Parathyroid adenoma (tissue), 2 donors: ENCODE results near the gene LXN.

Source experiments
- H2AFZ ChIP-seq: fragments of 300-600 bp; sonication (generic); one replicate; pipeline ENCODE4 v1.7.0; 2017; ENCODE audit warnings: antibody characterized with exemption, mild to moderate bottlenecking
- H3K27ac ChIP-seq: fragments of 300-600 bp; sonication (generic); one replicate; pipeline ENCODE4 v1.7.0; 2017
- H3K27me3 ChIP-seq: fragments of 300-600 bp; sonication (generic); one replicate; pipeline ENCODE4 v1.7.0; 2017; ENCODE audit warnings: low read length; ENCODE audit not compliant: control insufficient read depth, insufficient read depth
- H3K36me3 ChIP-seq: fragments of 300-600 bp; sonication (generic); one replicate; pipeline ENCODE4 v1.7.0; 2017; ENCODE audit warnings: low read length; ENCODE audit not compliant: control insufficient read depth, insufficient read depth
- H3K4me1 ChIP-seq: fragments of 300-600 bp; sonication (generic); one replicate; pipeline ENCODE4 v1.7.0; 2017; ENCODE audit warnings: control low read depth
- H3K4me2 ChIP-seq: fragments of 300-600 bp; sonication (generic); one replicate; pipeline ENCODE4 v1.7.0; 2017; ENCODE audit warnings: low read length
- H3K4me3 ChIP-seq: fragments of 300-600 bp; sonication (generic); one replicate; pipeline ENCODE4 v1.7.0; 2017; ENCODE audit warnings: low read depth, low read length
- H3K79me2 ChIP-seq: fragments of 300-600 bp; sonication (generic); one replicate; pipeline ENCODE4 v1.7.0; 2017; ENCODE audit warnings: control low read depth
- H3K9ac ChIP-seq: fragments of 300-600 bp; sonication (generic); one replicate; pipeline ENCODE4 v1.7.0; 2017; ENCODE audit warnings: mild to moderate bottlenecking
- H3K9me3 ChIP-seq: fragments of 300-600 bp; sonication (generic); one replicate; pipeline ENCODE4 v1.7.0; 2017; ENCODE audit warnings: low read length; ENCODE audit not compliant: control insufficient read depth
- TF ChIP-seq, protein P1 (sequence below): fragments of 300-600 bp; sonication (generic); IDR thresholded peaks from one replicate; pipeline ENCODE4 v1.7.0; 2017; ENCODE audit warnings: antibody characterized with exemption, mild to moderate bottlenecking
- donor health status: primary hyperparathyroidism.

LXN gene

GRCh38 chr3:158671821-158672214, 630 bp downstream of the LXN start:
- TF ChIP-seq, protein P1, sequence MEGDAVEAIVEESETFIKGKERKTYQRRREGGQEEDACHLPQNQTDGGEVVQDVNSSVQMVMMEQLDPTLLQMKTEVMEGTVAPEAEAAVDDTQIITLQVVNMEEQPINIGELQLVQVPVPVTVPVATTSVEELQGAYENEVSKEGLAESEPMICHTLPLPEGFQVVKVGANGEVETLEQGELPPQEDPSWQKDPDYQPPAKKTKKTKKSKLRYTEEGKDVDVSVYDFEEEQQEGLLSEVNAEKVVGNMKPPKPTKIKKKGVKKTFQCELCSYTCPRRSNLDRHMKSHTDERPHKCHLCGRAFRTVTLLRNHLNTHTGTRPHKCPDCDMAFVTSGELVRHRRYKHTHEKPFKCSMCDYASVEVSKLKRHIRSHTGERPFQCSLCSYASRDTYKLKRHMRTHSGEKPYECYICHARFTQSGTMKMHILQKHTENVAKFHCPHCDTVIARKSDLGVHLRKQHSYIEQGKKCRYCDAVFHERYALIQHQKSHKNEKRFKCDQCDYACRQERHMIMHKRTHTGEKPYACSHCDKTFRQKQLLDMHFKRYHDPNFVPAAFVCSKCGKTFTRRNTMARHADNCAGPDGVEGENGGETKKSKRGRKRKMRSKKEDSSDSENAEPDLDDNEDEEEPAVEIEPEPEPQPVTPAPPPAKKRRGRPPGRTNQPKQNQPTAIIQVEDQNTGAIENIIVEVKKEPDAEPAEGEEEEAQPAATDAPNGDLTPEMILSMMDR = no peak
- H3K27ac ChIP-seq = peak overlapping the region; percentile 62
- H3K9ac ChIP-seq = no peak overlapping the region
- peak overlapping the region; percentile 58 for H3K4me3 ChIP-seq
- peaks cover 5% of the 10 kb centered on the region for H3K4me1 ChIP-seq
- peak overlapping the region; percentile 65 for H3K4me2 ChIP-seq
- peak overlapping the region; percentile 89 for H2AFZ ChIP-seq
- no peaks in the 10 kb centered on the region for H3K79me2 ChIP-seq
- no peaks in the 10 kb centered on the region for H3K27me3 ChIP-seq
- no peaks in the 10 kb centered on the region for H3K36me3 ChIP-seq
- H3K9me3 ChIP-seq = no peaks in the 10 kb centered on the region

DNA sequence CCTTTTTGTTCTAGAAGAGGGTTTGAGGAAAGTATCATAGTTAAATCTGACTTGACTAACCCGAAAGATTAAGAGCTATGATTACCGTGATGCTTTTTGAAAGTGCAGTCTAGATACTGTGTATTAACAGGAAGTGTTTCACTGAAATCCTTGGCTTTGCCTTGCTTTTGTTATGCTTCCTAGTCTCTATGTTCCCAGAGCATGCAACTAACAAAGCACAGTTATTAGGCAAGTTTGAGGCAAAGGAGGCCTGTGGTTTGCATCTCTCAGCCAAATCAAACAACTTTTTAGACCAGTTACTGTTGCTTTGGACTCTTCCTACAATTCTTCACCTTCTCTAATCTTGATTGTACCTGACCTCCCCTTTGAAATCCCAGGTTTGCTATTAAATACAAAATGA, 3.9 kb downstream of the LXN start:
- no peaks in the 10 kb centered on the region for H3K27me3 ChIP-seq
- no peak overlapping the region for H3K27ac ChIP-seq
- no peak overlapping the region for H3K4me3 ChIP-seq
- H3K9me3 ChIP-seq = no peaks in the 10 kb centered on the region
- H3K79me2 ChIP-seq = no peaks in the 10 kb centered on the region
- TF ChIP-seq, protein P1 = no peak
- H3K36me3 ChIP-seq = no peaks in the 10 kb centered on the region
- H3K4me2 ChIP-seq = no peak overlapping the region
- peaks cover 5% of the 10 kb centered on the region for H3K4me1 ChIP-seq
- H2AFZ ChIP-seq = no peak overlapping the region
- H3K9ac ChIP-seq = no peak overlapping the region

DNA sequence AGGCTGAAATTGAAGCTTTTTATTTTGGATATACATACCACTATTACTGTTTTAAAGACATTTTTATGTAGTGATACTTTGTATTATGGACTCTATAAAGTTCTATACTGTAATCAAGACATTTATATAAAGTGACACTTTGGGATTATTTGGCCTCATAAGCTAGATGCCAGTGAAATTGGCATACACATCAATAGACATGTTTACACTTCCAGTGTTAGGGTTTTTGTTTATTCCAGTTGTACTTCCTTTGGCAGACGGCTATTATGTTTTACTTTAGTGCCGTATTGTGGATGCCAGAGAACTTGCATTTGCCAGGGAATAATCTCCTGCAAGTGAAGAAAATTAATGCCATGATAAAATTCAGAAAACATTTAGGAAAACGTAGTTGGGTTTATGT, 6.0 kb downstream of the LXN start:
- TF ChIP-seq, protein P1 = no peak
- Histone ChIP-seq H3K36me3 (no peaks in the 10 kb centered on the region), H3K27ac (no peak overlapping the region), H3K9me3 (no peaks in the 10 kb centered on the region), H3K4me1 (no peaks in the 10 kb centered on the region), H3K4me2 (no peak overlapping the region), H2AFZ (no peak overlapping the region), H3K79me2 (no peaks in the 10 kb centered on the region), H3K4me3 (no peak overlapping the region), H3K27me3 (no peaks in the 10 kb centered on the region), H3K9ac (no peak overlapping the region)

DNA sequence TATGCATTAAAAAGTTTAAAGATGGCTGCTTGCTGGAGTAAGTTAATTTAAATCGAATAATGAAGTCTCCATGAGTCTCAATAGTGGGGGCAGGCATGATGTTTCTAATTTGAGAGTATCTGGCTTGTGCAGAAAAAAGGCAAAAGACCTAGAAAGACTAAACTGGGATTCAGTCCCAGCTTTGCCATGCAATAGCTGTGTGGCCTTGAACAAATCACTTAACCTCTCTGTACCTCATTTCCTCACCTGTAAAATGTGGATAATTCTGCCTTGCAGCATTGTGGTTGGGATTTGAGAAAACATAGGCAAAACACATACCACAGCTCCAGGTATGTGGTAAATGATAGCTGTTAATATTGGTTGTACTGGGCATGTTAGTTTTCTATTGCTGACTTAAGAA, 8.6 kb downstream of the LXN start:
- TF ChIP-seq, protein P1 = no peak
- Histone ChIP-seq H3K4me1 (no peaks in the 10 kb centered on the region), H3K4me3 (no peak overlapping the region), H3K27me3 (no peaks in the 10 kb centered on the region), H3K36me3 (no peaks in the 10 kb centered on the region), H3K4me2 (no peak overlapping the region), H2AFZ (no peak overlapping the region), H3K9me3 (no peaks in the 10 kb centered on the region), H3K79me2 (no peaks in the 10 kb centered on the region), H3K27ac (no peak overlapping the region), H3K9ac (no peak overlapping the region)

- Histone ChIP-seq H3K27me3 (no peaks in the 10 kb centered on the region), H3K4me1 (no peaks in the 10 kb centered on the region), H3K36me3 (no peaks in the 10 kb centered on the region), H3K4me2 (no peak overlapping the region), H3K79me2 (no peaks in the 10 kb centered on the region), H2AFZ (no peak overlapping the region), H3K4me3 (no peak overlapping the region), H3K9ac (no peak overlapping the region), H3K27ac (no peak overlapping the region), H3K9me3 (no peaks in the 10 kb centered on the region)
- TF ChIP-seq, protein P1 = no peak
Measured at GRCh38 chr3:158663246-158663645, 9.2 kb downstream of the LXN start.
